ENCODE data around the gene AEBP2. TPM values are rescaled to one million over a fixed set of nuclear protein-coding genes. Genes with fewer than 3 reads are reported as not detected.

AEBP2 gene
- total and polyA plus RNA-seq, 2 experiments from 2014 or later: 13.6 to 23.0 TPM

DNA sequence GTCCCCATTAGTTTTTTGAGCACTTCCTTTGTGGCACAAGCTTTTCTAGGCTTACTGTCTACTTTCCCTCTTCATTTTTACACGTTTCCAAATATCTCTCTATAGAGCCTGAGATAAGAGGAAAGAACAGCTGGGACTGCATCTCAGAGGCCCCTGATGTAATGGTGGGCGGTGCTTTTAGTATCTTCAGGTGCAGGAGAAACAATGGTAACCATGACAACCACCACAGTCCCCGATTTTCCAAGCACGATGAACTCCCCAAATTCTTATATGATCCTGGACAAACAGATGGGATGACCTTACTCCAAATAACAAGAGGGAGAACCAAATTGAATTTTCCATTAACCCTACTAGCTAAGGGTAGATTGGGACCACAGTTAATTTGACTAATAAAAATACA is 103.3 kb downstream of the AEBP2 start:
- Histone ChIP-seq H3K9me3 (ENCODE audit: low read depth) (no peaks in the 10 kb centered on the region), H3K27ac (no peak overlapping the region), H3K4me3 (no peak overlapping the region), H3K27me3 (no peaks in the 10 kb centered on the region), H3K36me3 (no peaks in the 10 kb centered on the region), H3K4me1 (ENCODE audit: low read depth) (peaks cover 20% of the 10 kb centered on the region)
- DNase-seq (ENCODE audit: low read depth in 1 of 2, low spot score in 1 of 2): no peak
- TF ChIP-seq, protein P1, sequence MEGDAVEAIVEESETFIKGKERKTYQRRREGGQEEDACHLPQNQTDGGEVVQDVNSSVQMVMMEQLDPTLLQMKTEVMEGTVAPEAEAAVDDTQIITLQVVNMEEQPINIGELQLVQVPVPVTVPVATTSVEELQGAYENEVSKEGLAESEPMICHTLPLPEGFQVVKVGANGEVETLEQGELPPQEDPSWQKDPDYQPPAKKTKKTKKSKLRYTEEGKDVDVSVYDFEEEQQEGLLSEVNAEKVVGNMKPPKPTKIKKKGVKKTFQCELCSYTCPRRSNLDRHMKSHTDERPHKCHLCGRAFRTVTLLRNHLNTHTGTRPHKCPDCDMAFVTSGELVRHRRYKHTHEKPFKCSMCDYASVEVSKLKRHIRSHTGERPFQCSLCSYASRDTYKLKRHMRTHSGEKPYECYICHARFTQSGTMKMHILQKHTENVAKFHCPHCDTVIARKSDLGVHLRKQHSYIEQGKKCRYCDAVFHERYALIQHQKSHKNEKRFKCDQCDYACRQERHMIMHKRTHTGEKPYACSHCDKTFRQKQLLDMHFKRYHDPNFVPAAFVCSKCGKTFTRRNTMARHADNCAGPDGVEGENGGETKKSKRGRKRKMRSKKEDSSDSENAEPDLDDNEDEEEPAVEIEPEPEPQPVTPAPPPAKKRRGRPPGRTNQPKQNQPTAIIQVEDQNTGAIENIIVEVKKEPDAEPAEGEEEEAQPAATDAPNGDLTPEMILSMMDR (IDR thresholded peaks at IDR 0.05; ENCODE audit: low read depth, low read length): no peak

DNA sequence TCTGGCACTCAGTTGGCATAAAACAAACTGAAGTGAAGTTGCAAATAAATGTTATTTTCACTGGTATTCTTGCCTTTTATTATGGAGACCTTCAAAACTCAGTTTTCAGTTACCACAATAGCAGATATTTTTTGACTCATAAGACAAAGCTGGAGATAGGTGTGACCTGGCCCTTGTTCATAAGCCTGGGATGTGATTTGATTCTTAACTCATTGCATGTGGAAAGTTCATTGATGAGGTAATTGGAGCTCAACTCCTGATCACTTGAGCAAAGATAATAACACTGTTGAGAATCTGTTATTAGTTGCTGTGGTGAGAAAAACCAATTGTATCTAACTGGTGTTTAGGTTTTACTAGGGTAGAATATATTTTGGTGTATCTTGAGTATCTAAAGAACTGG is 105.1 kb downstream of the AEBP2 start:
- H3K36me3 ChIP-seq: no peaks in the 10 kb centered on the region
- peaks cover 20% of the 10 kb centered on the region for H3K4me1 ChIP-seq (ENCODE audit: low read depth)
- H3K27ac ChIP-seq: no peak overlapping the region
- no peaks in the 10 kb centered on the region for H3K9me3 ChIP-seq (ENCODE audit: low read depth)
- H3K4me3 ChIP-seq: no peak overlapping the region
- no peaks in the 10 kb centered on the region for H3K27me3 ChIP-seq
- DNase-seq (ENCODE audit: low read depth in 1 of 2, low spot score in 1 of 2): no peak
- TF ChIP-seq, protein P1 (IDR thresholded peaks at IDR 0.05; ENCODE audit: low read depth, low read length): no peak

DNA sequence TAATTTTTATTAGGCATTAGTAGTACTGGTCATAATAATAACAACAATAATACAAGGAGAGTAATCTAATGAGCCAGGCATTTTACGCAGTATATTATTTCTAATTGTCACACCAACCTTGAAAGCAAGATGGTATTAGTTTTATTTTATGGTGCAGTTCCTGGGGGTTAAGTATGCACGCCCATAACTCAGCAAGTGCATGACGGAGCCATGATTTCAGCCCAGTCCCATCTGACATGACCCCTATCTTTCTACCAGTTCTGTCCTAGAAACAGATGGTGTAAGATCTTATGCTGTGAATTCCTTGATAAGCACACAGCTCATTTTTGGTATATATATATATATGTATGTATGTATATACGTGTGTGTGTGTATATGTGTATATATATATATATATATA is 106.0 kb downstream of the AEBP2 start:
- no peak overlapping the region for H3K27ac ChIP-seq
- H3K4me1 ChIP-seq (ENCODE audit: low read depth): peaks cover 20% of the 10 kb centered on the region
- no peaks in the 10 kb centered on the region for H3K9me3 ChIP-seq (ENCODE audit: low read depth)
- H3K36me3 ChIP-seq: no peaks in the 10 kb centered on the region
- TF ChIP-seq, protein P1 (IDR thresholded peaks at IDR 0.05; ENCODE audit: low read depth, low read length): no peak
- H3K4me3 ChIP-seq: no peak overlapping the region
- no peaks in the 10 kb centered on the region for H3K27me3 ChIP-seq
- DNase-seq (ENCODE audit: low read depth in 1 of 2, low spot score in 1 of 2): no peak

DNA sequence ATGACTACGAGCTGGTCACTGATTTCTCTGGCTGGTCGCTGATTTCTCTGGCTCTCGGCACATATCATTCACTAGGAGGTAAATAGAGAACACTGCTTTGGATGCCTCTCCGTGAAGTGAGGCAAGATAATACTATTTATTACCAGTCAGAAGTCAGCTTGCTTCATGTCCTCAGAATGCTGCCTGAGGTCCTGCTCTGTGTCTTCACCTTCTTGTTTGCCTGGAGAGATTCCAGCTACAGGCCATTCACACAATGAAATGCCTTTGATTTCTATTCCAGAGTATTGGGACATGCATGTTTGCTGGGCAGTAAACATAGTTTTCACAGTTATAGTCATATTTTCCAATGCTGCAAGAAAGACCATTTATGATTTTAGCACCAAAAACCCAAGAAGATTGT is 106.7 kb downstream of the AEBP2 start:
- H3K9me3 ChIP-seq (ENCODE audit: low read depth): no peaks in the 10 kb centered on the region
- H3K4me1 ChIP-seq (ENCODE audit: low read depth): peaks cover 20% of the 10 kb centered on the region
- TF ChIP-seq, protein P1 (IDR thresholded peaks at IDR 0.05; ENCODE audit: low read depth, low read length): no peak
- peak; percentile 4 to 82 for DNase-seq (ENCODE audit: low read depth in 1 of 2, low spot score in 1 of 2)
- no peaks in the 10 kb centered on the region for H3K36me3 ChIP-seq
- no peak overlapping the region for H3K4me3 ChIP-seq
- no peaks in the 10 kb centered on the region for H3K27me3 ChIP-seq
- H3K27ac ChIP-seq: peak overlapping the region; percentile 67

DNA sequence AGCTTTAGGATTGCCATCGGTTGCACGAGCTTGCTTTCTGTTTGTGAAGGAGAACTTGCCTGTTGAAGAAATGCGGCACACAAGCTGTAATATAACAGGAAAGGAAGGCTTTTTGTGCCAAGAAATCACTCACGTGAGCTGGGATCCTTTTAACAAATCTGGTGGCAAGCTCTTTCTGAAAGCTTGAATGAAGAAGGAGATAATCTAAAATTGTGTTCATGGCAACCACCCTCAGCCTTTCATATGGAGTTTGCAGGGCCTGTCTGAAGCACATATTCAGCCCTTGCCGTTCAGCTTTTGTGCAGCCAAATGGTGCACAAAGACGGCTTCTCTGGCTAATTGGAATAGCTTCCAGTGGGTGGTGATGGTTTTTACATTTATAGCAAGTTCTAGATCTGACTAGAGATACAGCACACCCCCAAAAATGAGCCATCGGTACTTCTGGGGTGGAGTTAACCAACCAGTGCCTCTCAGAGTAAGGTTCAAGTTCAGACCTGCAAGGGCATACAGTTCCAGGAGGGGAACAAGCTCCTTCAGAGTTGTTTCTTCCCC is 107.4 kb downstream of the AEBP2 start:
- Histone ChIP-seq H3K9me3 (ENCODE audit: low read depth) (no peaks in the 10 kb centered on the region), H3K4me3 (no peak overlapping the region), H3K27me3 (no peaks in the 10 kb centered on the region), H3K27ac (peak overlapping the region; percentile 31), H3K4me1 (ENCODE audit: low read depth) (peaks cover 20% of the 10 kb centered on the region), H3K36me3 (no peaks in the 10 kb centered on the region)
- TF ChIP-seq, protein P1 (IDR thresholded peaks at IDR 0.05; ENCODE audit: low read depth, low read length): no peak
- peak in 1 of 2 donors; percentile 88 for DNase-seq (ENCODE audit: low read depth in 1 of 2, low spot score in 1 of 2)

Data from cardiac muscle cell (in vitro differentiated cells and primary cell).